HepG2 (cell line): Measurements from ENCODE around the gene DGKB. TPM values are rescaled to one million over a fixed set of nuclear protein-coding genes. Genes with fewer than 3 reads are reported as not detected.
A peak's percentile ranks its signal among the peaks of the same experiment; 100 is the strongest.

Experiments used
- ATAC-seq: fragments of 200-7000 bp; cut with Tn5 transposase; 3 replicates; pipeline ENCODE4 v1.9.1; 2020; ENCODE audit warnings: mild to moderate bottlenecking, moderate library complexity
- BruUV-seq: library from RNA; stranded (reverse); fragments of 400-500 nt; replicated peaks from 2 replicates; lab custom pipeline; 2021; lab: Mats Ljungman, UMichigan
- CTCF ChIA-PET: fragments of 300-600 bp; formaldehyde crosslinking; extraction: SDS; loops from one replicate; lab custom pipeline; 2021; ENCODE audit warnings: low total read pairs, inconsistent platforms, low intra/inter-chr PET ratio; lab: Yijun Ruan, JAX
- POLR2A ChIA-PET: fragments of 350-600 bp; sonication (Branson Sonifier 250); formaldehyde crosslinking; loops from one replicate; lab custom pipeline; 2020; ENCODE audit warnings: antibody characterized with exemption, inconsistent platforms; lab: Yijun Ruan, JAX
- DNase-seq: peaks from one replicate; pipeline ENCODE4 v3.0.0-alpha.2; 2015; ENCODE audit warnings: low spot score
- FAIRE-seq: peaks from 3 replicates; lab custom pipeline; 2011; peaks lifted over from hg19 to GRCh38; lab: Jason Lieb, UNC
- H2AFZ ChIP-seq: one replicate; pipeline ENCODE4 v1.6.1; 2011; ENCODE audit warnings: low read length, inconsistent platforms
- H3K27ac ChIP-seq: fragments of 300-600 bp; 3 replicates; pipeline ENCODE4 v1.8.0; 2011; ENCODE audit warnings: mixed run types, mild to moderate bottlenecking, mixed read lengths, low read length, inconsistent platforms; ENCODE audit not compliant: insufficient read depth; ENCODE audit errors: extremely low read length
- H3K27me3 ChIP-seq, 2 experiments: fragments of 200-600 bp in 1 of 2; 2 replicates in 1 of 2; 3 replicates in 1 of 2; pipeline versions ENCODE4 v1.6.0 to v1.8.0; 2011; ENCODE audit warnings: low read length in 2 of 2, mild to moderate bottlenecking in 2 of 2, moderate library complexity in 2 of 2, inconsistent platforms in 1 of 2; ENCODE audit not compliant: insufficient read depth in 2 of 2, control insufficient read depth in 1 of 2
- H3K36me3 ChIP-seq, 2 experiments: fragments of 200-600 bp in 1 of 2; replicated peaks in 1 of 2; 2 replicates in 1 of 2; 3 replicates in 1 of 2; pipeline versions ENCODE4 v1.5.1 to v1.8.0; 2011; ENCODE audit warnings: low read length in 2 of 2, inconsistent platforms in 1 of 2; ENCODE audit not compliant: insufficient read depth in 2 of 2, control insufficient read depth in 1 of 2
- H3K4me1 ChIP-seq: 2 replicates; pipeline ENCODE4 v1.5.1; 2012; ENCODE audit warnings: low read length, inconsistent platforms; ENCODE audit not compliant: insufficient read depth
- H3K4me2 ChIP-seq: 2 replicates; pipeline ENCODE4 v1.6.0; 2011; ENCODE audit warnings: low read depth, low read length, inconsistent platforms
- H3K4me3 ChIP-seq, 3 experiments: fragments of 200-600 bp in 1 of 3; sonication (generic), shearing (Covaris generic) in 1 of 3; replicated peaks in 1 of 3; 2 replicates each; pipeline ENCODE4 v1.5.1; 2011 to 2016; ENCODE audit warnings: low read length in 3 of 3, inconsistent platforms in 2 of 3, low read depth in 2 of 3, mild to moderate bottlenecking in 2 of 3, control low read depth in 1 of 3, mixed read lengths in 1 of 3; ENCODE audit not compliant: insufficient read depth in 1 of 3
- H3K79me2 ChIP-seq: one replicate; pipeline ENCODE4 v1.6.1; 2011; ENCODE audit warnings: low read length, inconsistent platforms; ENCODE audit not compliant: insufficient read depth
- H3K9ac ChIP-seq: 2 replicates; pipeline ENCODE4 v1.6.0; 2011; ENCODE audit warnings: mild to moderate bottlenecking, low read depth, low read length, inconsistent platforms; ENCODE audit not compliant: insufficient read depth
- H3K9me3 ChIP-seq: 2 replicates; pipeline ENCODE4 v1.5.1; 2012; ENCODE audit warnings: mild to moderate bottlenecking, low read length
- H4K20me1 ChIP-seq: 2 replicates; pipeline ENCODE4 v1.6.0; 2011; ENCODE audit warnings: inconsistent platforms, mild to moderate bottlenecking, low read length, moderate library complexity; ENCODE audit not compliant: insufficient read depth
- AKAP8 ChIP-seq: sonication (generic); formaldehyde crosslinking; IDR thresholded peaks from 2 replicates; pipeline ENCODE4 v1.5.1; 2020; ENCODE audit warnings: mild to moderate bottlenecking, missing genetic modification reagents
- ATF1 ChIP-seq: IDR thresholded peaks from 2 replicates; pipeline ENCODE4 v1.6.1; 2016; ENCODE audit warnings: mild to moderate bottlenecking, control low read depth
- BORCS8-MEF2B ChIP-seq: sonication (generic); formaldehyde crosslinking; IDR thresholded peaks from 2 replicates; pipeline ENCODE4 v1.8.0; 2022; ENCODE audit warnings: mild to moderate bottlenecking, missing genetic modification reagents
- ETV6 ChIP-seq: sonication (generic); formaldehyde crosslinking; conservative IDR thresholded peaks from 2 replicates; pipeline ENCODE4 v1.4.0; 2020; ENCODE audit warnings: missing genetic modification reagents
- JUNB ChIP-seq: sonication (generic); formaldehyde crosslinking; IDR thresholded peaks from 2 replicates; pipeline ENCODE4 v1.8.0; 2022; ENCODE audit warnings: missing genetic modification reagents, mild to moderate bottlenecking, borderline replicate concordance
- MED1 ChIP-seq: sonication (generic); formaldehyde crosslinking; IDR thresholded peaks from 2 replicates; pipeline ENCODE4 v1.4.0; 2020; ENCODE audit warnings: missing genetic modification reagents
- MIXL1 ChIP-seq: IDR thresholded peaks from 2 replicates; pipeline ENCODE4 v1.6.1; 2016
- RARG ChIP-seq: sonication (generic); formaldehyde crosslinking; IDR thresholded peaks from 2 replicates; pipeline ENCODE4 v1.4.0; 2020; ENCODE audit warnings: low read depth, mild to moderate bottlenecking, missing genetic modification reagents
- RFX3 ChIP-seq: IDR thresholded peaks from 2 replicates; pipeline ENCODE4 v1.6.1; 2016; ENCODE audit warnings: missing biosample characterization, missing genetic modification reagents
- RORA ChIP-seq: sonication (generic); formaldehyde crosslinking; IDR thresholded peaks from 2 replicates; pipeline ENCODE4 v1.5.0; 2020; ENCODE audit warnings: mild to moderate bottlenecking, missing genetic modification reagents, moderate library complexity
- STAG1 ChIP-seq: sonication (generic); formaldehyde crosslinking; IDR thresholded peaks from 2 replicates; pipeline ENCODE4 v1.4.0; 2020; ENCODE audit warnings: missing genetic modification reagents
- THAP7 ChIP-seq: sonication (generic); formaldehyde crosslinking; IDR thresholded peaks from 2 replicates; pipeline ENCODE4 v1.8.1; 2023; ENCODE audit warnings: mild to moderate bottlenecking, missing genetic modification reagents
- THAP8 ChIP-seq: sonication (generic); formaldehyde crosslinking; IDR thresholded peaks from 2 replicates; pipeline ENCODE4 v1.5.1; 2020; ENCODE audit warnings: missing genetic modification reagents, mild to moderate bottlenecking, borderline replicate concordance
- U2AF2 ChIP-seq: fragments of 200-400 bp; formaldehyde crosslinking; IDR thresholded peaks from 2 replicates; pipeline ENCODE4 v1.6.1; 2017; ENCODE audit warnings: low read depth, mild to moderate bottlenecking, low read length
- ZNF121 ChIP-seq: sonication (generic); formaldehyde crosslinking; IDR thresholded peaks from 2 replicates; pipeline ENCODE4 v1.5.0; 2020; ENCODE audit warnings: mild to moderate bottlenecking, missing genetic modification reagents
- ZNF232 ChIP-seq: sonication (generic); formaldehyde crosslinking; IDR thresholded peaks from 2 replicates; pipeline ENCODE4 v1.4.0; 2020; ENCODE audit warnings: missing genetic modification reagents, borderline replicate concordance
- ZNF326 ChIP-seq: sonication (generic); formaldehyde crosslinking; IDR thresholded peaks from 2 replicates; pipeline ENCODE4 v1.4.0; 2020; ENCODE audit warnings: missing genetic modification reagents, borderline replicate concordance
- ZNF629 ChIP-seq: sonication (generic); formaldehyde crosslinking; conservative IDR thresholded peaks from 2 replicates; pipeline ENCODE4 v1.5.0; 2020; ENCODE audit warnings: missing genetic modification reagents
- WGBS: methylation state at CpG from one replicate; pipeline ENCODE4 v1.1.6; 2017; ENCODE audit warnings: low lambda C conversion rate; 5-methylcytosine and 5-hydroxymethylcytosine counted together
- in situ Hi-C: cut with HindIII; loops from 2 replicates; pipeline ENCODE4 v1.10.0; 2017; ENCODE audit warnings: low pct_unique_long_range_greater_than_20kb; ENCODE audit not compliant: extremely low pct_ligation_motif_present
- intact Hi-C: fragments of 100-400 bp; cut with micrococcal nuclease; formaldehyde crosslinking; loops from one replicate; pipeline ENCODE4 v1.10.0; 2022; ENCODE audit not compliant: unreplicated experiment
- polyA plus RNA-seq, 8 experiments: library from polyadenylated mRNA; depleted of rRNA in 3 of 8; stranded (reverse) in 7 of 8; unstranded in 1 of 8; fragments of >200 nt; fragmentation: Illumina TruSeq in 4 of 8; extraction: Trizol in 4 of 8; gene quantifications; 2 replicates each; pipeline versions ENCODE4 v1.2.1 to v1.2.3, GENCODE V29; 2011 to 2016; ENCODE audit warnings: low read depth in 4 of 8, missing spikeins in 1 of 8, mixed read lengths in 1 of 8; ENCODE audit not compliant: insufficient read depth in 1 of 8
- total RNA-seq, 5 experiments: library from RNA; depleted of rRNA; stranded (reverse); fragments of >200 nt; fragmentation: Illumina TruSeq; extraction: Trizol; gene quantifications; 2 replicates each; pipeline ENCODE4 v1.2.3, GENCODE V29; 2016; ENCODE audit warnings: low read depth in 1 of 5
- TF ChIP-seq, protein P1 (sequence below): sonication (generic); formaldehyde crosslinking; IDR thresholded peaks from 2 replicates; pipeline ENCODE4 v1.4.0; 2020; ENCODE audit warnings: missing genetic modification reagents, borderline replicate concordance

Gene DGKB
- total and polyA plus RNA-seq, 2 of the 13 experiments (the other 11 are each of a cell fraction or from before 2014, with no cell fraction given), result not detected

DNA sequence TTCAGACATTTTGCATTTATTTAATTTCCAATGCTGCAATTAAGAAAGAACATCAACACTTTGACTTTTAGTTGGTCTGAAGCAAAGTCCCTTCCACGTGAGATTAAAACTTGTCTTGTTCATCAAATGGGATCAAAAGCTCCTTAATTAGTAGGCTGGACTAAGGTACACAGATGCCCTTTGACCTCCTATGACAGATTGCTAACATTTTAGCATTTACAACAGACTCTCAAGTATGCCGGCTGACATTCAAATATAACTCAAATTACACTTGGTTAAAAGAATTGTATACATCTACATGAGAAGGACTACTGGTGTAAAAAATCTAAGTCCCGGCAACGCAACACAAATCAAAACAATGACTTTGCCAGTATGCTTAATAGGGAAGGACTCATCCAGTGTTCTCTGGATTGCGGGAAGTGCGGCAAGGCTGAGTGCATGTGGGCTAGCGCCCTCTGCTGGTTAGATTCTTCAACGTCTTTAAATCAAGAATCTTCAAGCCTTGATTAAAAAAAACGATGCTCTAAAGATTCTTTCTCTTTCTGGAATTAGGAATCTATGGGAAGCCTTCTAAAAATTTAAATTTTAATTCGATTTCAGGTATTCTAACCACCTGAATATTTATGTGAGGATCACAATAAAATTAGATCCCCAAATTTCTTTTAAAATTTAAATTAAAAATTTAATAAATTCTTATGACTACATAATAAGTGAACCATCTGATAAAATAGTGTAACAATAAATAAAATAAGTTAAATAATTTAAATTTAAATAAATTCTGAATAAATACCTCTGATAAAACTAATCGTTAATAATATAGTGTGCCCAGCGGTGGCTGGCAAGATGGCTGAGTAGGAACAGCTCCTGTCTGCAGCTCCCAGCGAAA lies 444.7 kb downstream of the DGKB start (continued):
- TF ChIP-seq RORA (CRISPR knock-in tag), result no peak
- TF ChIP-seq STAG1 (CRISPR knock-in tag), result peak; percentile 56
- TF ChIP-seq U2AF2, result no peak
- TF ChIP-seq ZNF326 (CRISPR knock-in tag), result no peak

DNA sequence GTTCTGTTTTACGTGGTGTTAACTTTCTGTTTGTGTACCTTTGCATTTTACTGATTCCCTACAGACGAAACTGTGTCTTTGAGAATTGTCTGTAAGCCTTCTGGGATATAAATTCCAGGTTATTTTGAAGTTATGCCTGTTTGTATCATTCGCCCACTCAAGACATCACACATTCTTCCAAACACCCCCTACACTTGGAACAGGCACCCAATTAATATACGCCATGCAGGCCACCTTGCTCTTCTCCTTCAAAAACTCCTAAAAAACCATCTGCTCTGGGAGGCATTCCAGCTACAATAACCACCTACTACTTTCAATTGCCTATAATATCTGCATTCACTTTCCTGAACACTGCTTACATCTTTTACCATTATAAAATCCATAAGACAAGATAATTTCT lies 453.3 kb downstream of the DGKB start:
- intact Hi-C loops (no loop called here), in situ Hi-C loops (no loop called here)
- no peaks in the 10 kb centered on the region for H3K79me2 ChIP-seq
- H3K4me3 ChIP-seq, result no peak overlapping the region
- no peak overlapping the region for H2AFZ ChIP-seq
- FAIRE-seq, result no peak
- ATAC-seq, result no peak
- no peaks in the 10 kb centered on the region for H3K4me1 ChIP-seq
- H3K9ac ChIP-seq, result no peak overlapping the region
- no TSS peak for BruUV-seq
- ChIA-PET CTCF (no interaction called here), POLR2A (no interaction called here)
- 22% methylated on average over 4 of the region's 4 CpGs for WGBS
- H3K27ac ChIP-seq, result no peak overlapping the region
- no peaks in the 10 kb centered on the region for H3K27me3 ChIP-seq
- H4K20me1 ChIP-seq, result no peaks in the 10 kb centered on the region
- H3K36me3 ChIP-seq, result no peaks in the 10 kb centered on the region
- DNase-seq, result no peak
- H3K9me3 ChIP-seq, result peaks cover 79% of the 10 kb centered on the region
- no peak overlapping the region for H3K4me2 ChIP-seq
- TF ChIP-seq RARG (no peak), JUNB (CRISPR knock-in tag) (no peak), RFX3 (CRISPR knock-in tag) (no peak), THAP8 (no peak), ZNF121 (CRISPR knock-in tag) (no peak), ATF1 (no peak), MIXL1 (CRISPR knock-in tag) (no peak), ZNF232 (CRISPR knock-in tag) (no peak), ETV6 (CRISPR knock-in tag) (no peak), MED1 (CRISPR knock-in tag) (no peak), AKAP8 (CRISPR knock-in tag) (no peak), THAP7 (CRISPR knock-in tag) (no peak), ZNF629 (CRISPR knock-in tag) (no peak), BORCS8-MEF2B (no peak)
- TF ChIP-seq, protein P1, sequence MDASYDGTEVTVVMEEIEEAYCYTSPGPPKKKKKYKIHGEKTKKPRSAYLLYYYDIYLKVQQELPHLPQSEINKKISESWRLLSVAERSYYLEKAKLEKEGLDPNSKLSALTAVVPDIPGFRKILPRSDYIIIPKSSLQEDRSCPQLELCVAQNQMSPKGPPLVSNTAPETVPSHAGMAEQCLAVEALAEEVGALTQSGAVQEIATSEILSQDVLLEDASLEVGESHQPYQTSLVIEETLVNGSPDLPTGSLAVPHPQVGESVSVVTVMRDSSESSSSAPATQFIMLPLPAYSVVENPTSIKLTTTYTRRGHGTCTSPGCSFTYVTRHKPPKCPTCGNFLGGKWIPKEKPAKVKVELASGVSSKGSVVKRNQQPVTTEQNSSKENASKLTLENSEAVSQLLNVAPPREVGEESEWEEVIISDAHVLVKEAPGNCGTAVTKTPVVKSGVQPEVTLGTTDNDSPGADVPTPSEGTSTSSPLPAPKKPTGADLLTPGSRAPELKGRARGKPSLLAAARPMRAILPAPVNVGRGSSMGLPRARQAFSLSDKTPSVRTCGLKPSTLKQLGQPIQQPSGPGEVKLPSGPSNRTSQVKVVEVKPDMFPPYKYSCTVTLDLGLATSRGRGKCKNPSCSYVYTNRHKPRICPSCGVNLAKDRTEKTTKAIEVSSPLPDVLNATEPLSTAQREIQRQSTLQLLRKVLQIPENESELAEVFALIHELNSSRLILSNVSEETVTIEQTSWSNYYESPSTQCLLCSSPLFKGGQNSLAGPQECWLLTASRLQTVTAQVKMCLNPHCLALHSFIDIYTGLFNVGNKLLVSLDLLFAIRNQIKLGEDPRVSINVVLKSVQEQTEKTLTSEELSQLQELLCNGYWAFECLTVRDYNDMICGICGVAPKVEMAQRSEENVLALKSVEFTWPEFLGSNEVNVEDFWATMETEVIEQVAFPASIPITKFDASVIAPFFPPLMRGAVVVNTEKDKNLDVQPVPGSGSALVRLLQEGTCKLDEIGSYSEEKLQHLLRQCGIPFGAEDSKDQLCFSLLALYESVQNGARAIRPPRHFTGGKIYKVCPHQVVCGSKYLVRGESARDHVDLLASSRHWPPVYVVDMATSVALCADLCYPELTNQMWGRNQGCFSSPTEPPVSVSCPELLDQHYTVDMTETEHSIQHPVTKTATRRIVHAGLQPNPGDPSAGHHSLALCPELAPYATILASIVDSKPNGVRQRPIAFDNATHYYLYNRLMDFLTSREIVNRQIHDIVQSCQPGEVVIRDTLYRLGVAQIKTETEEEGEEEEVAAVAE (CRISPR knock-in tag), result no peak
